Stimulated activated CD4-positive, alpha-beta T cell treated with anti-CD3 and anti-CD28 coated beads, Interleukin-1b, Interleukin-23, amount 100 ng/mL, for 48 hours (primary cell): ENCODE measurements around the gene PACS1.

ENCODE experiments used
- DNase-seq: peaks from one replicate; pipeline ENCODE4 v3.0.0-alpha.2; 2020

The PACS1 gene

DNA sequence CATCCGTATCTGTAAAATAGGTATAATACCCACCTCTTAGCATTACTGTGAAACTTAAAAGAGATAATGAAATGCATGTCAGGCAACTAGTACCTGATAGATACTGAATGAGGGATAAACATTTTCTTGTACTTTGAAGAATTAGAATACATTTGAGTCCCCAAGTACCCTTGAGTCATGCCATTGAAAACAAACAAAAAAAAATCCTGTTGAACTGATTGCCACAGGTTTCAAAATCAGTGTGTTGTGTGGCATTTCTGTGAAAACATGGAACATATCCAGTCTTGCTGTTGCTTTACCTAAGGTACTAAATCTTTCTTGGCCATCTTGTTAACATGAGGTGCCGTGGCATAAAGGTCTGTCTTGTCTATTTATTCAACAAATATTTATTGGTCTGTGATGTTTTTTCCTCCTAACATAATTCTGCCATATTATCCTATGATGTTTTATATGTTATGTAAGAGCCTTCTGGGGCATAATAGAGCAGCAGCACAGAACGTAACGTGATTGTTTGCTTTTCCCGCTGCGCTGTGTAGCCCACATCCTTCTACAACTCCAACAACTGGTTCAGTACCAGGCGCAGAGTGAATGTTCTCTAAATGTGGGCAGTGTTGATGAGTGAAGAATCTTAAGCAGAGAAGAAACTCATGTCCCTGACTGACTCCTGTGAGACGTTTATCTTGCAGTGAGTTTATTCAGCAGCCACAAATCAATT, 119.1 kb downstream of the PACS1 start:
- DNase-seq: no peak

DNA sequence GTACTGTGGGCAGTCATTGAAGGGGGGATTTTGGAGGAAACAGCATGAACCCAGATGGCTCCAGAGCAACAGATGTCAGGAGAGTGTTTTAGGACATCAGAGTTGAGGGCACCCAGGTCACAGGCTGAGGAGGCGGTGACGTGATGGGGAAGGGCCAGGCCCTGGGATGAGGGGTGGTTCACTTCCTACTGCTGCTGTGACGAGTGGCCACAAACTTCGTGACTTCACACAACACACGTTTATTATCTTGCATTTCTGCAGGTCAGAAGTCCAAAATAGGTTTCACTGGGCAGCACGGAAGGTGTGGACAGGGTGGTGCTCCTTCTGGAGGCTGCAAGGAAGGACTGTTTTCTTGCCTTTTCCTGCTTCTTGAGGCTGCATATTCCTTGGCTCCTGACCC, 120.7 kb downstream of the PACS1 start:
- DNase-seq: no peak

DNA sequence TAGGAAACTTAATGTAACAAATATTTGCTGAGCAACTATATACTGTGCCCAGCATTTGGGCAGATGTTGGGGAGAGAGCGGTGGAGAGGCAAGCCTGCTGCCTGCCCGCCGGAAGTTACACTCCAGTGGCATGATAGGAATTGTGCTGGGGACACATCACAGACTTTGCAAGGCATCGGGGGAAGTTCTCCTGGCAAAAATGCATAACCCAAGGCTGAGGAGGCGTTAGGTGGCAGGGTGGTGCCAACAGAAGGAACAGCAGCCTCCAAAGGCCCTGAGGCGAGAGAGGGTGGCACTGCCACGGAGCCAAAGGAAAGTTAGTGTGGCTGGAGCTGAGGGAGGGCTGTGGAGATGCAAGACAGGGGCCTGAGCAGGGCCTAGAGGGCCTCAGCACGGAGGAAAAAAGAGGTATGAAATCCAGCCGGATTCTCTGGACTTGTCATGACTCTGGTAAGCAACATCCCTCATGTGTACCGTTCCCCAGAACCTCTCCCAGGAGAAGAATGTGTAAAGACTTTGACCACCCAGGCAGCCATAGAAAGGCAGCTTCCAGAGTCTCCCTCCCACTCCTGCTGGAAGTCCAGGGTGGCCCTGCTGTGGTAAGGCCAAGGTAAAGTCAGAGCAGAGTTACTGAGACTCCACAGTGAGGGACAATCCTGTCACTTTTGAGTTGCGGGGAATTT, 122.2 kb downstream of the PACS1 start:
- no peak for DNase-seq

- no peak for DNase-seq
Observed at GRCh38 chr11:66194391-66194790, 124.3 kb downstream of the PACS1 start.

GRCh38 chr11:66195867-66196266, 125.8 kb downstream of the PACS1 start:
- DNase-seq: no peak

DNA sequence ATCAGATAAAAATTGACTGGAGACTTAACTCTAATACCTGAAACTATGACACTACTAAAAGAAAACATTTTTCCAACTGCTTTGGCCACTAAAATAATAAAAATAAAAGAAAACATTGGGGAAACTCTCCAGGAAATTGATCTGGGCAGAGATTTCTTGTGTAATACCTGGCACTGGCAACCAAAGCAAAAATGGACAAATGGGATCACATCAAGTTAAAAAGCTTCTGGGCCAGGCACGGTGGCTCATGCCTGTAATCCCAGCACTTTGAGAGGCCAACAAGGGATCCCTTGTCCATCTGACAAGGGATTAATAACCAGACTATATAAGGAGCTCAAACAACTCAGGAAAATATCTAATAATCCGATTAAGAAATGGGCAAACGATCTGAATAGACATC, 133.8 kb downstream of the PACS1 start:
- no peak for DNase-seq

GRCh38 chr11:66204412-66204811, 134.3 kb downstream of the PACS1 start:
- no peak for DNase-seq

GRCh38 chr11:66207816-66208215, 137.7 kb downstream of the PACS1 start:
- no peak for DNase-seq

- no peak for DNase-seq
Observed at GRCh38 chr11:66211100-66211499, 141.0 kb downstream of the PACS1 start.

DNA sequence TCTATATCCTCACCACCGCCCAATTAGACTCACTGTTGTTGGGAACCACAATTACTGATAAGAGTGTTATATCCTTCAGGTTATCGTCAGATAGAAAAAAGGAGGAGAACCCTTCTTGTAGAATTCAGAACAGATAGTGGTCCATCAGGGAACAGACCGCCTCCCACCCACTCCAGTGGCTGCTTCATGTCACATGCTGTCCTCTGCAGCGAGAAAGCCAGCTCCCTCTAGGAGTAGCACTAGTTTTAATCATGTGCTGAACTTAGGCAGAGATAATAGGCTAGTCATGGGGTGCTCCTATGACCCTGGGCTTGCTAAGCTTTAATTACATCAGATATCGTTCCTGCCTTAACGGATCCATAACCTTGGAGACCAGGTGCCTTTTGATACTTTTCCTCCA, 146.8 kb downstream of the PACS1 start:
- DNase-seq: no peak

- DNase-seq: no peak
Observed at GRCh38 chr11:66218036-66218435, 148.0 kb downstream of the PACS1 start.

DNA sequence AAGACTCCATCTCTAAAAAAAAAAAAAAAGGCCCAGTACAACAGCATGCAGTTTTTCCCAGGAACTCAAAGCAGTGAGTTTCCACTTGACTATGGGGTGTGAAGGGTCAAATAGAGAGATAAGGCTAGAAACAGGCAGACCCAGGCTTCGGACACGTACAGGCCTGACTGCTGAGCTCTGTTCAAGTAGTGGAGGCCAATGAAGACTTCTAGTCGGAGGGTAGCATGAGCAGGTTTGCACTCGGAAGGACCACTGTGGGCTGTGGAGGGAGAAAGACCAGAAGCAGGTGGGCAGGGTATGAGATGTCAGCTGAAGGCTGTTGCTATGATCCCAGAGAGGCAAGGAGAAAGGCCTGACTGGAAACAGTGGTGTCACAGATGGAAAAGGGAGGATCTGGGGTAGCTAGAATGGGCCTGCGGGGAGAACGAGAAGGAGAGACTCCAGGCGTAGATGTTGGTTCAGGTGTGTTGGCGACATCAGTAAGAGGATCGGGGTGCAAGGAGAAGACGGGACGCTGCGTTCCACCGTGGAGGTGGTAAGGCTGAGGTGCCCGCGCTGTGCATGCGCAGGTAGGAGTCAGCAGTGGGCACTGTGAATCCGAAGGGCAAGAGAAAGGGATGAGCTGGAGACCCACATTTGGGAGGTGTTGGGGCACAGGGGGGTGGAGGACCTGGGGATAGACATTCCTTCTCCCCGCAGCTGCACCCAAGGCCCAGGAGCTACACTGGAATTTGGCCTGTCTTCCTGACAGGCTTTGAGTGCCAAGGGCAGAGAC, 149.0 kb downstream of the PACS1 start:
- no peak for DNase-seq

- no peak for DNase-seq
Observed at GRCh38 chr11:66219846-66220565, 149.9 kb downstream of the PACS1 start.

- DNase-seq: no peak
Observed at GRCh38 chr11:66220566-66220935, 150.5 kb downstream of the PACS1 start.

GRCh38 chr11:66221012-66221411, 150.9 kb downstream of the PACS1 start:
- no peak for DNase-seq

DNA sequence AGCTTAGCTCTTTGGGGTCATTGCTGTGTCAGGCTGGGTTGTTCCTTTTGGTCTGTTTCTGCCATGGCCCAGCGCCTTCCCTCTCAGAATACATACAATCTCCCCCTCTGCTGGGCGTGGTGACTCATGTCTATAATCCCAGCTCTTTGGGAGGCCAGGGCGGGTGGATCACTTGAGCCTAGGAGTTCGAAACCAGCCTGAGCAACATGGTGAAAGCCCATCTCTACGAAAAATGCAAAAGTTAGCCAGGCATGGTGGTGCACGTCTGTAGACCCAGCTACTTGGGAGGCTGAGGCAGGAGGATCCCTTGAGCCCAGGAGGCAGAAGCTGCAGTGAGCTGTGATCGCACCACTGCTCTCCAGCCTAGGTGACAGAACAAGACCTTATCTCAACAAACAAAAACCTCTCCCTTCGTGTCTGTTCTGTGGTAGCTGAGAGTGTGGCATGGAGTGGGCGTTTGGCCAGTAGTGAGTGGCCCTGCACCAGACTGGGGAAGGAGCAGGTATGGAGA, 151.7 kb downstream of the PACS1 start:
- no peak for DNase-seq

DNA sequence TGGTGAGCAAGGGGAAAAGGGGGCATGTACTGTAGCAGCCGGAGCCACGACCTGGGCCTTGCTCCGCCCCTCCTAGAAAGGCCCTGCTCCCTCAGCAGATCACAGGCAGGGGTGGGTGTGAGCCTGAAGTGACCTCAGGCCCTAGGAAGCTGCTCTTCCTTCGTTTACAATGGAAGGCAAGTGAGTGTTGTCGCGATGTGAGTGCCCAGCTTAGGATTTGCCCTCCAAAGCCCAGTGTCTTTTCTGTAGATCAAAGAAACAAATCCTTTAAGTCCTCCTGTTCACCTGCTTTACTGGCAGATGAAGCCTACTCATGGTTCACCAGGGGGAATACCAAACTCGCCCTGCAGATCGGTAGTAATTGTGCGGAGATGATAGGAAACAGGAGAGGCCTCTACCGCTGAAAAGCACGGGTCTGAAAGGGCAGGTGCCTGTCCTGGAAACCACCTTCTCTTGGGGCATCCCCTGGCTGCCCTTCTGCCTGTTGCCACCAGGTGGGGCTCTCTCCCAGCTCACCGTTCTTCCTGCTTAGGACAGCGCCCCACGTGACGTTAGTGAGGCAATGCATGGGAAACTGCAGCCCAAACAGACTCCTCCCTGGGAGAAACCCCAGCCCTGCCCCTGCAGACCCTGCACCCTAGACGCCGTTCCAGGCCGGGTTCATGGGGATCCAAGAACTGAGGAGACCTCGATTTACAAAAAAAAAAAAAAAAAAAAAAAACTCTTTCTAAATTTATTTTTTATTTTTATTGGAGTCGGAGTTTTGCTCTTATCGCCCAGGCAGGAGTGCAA, 152.5 kb downstream of the PACS1 start:
- peak; percentile 96 for DNase-seq

DNA sequence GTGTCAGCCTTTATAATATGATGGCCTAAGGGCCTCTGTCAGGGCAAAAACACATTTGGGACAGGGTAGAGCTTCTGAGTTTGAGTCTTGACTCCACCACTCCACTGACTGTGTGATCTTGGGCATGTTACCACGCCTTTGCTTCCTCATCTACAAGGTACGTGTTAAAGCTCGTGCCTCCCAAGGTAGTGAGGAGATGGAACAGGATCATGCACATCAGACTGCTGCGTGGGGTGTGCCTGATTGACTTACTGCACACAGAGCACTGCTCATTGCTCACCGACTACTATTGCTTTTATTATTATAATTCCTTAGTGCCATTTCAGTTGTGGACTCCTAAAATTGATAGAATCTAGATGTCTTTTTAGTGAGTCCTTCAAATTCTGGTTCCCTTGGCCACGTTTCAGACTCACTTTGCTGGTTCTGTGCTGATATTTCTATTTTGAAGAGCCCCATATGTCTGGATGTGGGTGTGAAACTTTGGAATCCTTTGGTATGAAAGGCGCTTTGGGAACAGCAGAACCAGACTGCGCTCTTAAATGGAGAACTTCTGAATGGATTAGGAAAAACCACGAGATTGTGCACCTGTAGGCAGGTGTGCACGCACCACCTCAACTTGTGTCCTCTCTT, 154.3 kb downstream of the PACS1 start:
- DNase-seq: no peak

- no peak for DNase-seq
Observed at GRCh38 chr11:66225066-66225465, 155.0 kb downstream of the PACS1 start.

GRCh38 chr11:66226101-66226500, 156.0 kb downstream of the PACS1 start:
- no peak for DNase-seq

- no peak for DNase-seq
Observed at GRCh38 chr11:66227700-66228099, 157.6 kb downstream of the PACS1 start.

DNA sequence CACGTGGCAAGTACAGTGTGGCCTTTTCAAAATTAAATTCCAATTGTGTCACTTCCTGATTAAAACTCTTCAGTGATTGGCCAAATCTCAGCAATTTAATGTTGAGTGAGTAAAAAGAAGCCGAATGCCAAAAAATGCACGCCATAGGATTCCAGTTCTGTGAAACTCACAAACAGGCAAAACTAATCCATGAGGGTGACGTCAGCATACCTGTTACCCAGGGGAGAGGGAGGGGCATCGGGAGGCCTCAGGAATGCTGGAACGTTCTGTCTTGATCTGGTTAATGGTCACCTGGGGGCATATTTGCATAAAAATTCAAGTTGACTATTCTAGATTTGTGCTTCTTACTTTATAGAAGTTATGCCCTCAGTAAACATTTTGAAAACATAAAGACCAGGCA, 158.4 kb downstream of the PACS1 start:
- DNase-seq: no peak
